ENCODE measurements around the gene ZFP64. TPM values are rescaled to one million over a fixed set of nuclear protein-coding genes. Genes with fewer than 3 reads are reported as not detected.

ZFP64 gene
- 25.4 and 47.7 TPM in 2 replicates for total RNA-seq

GRCh38 chr20:52191132-52191915 lies at the start of gene ZFP64:
ZFP64 (minus strand) TSS chr20:52191779; CDS start chr20:52191636, 143 bp downstream.

Data from epithelial cell of alveolus of lung (primary cell).